Loucy (cell line): ENCODE results near the gene RAPGEF1.

Source experiments
- H2AFZ ChIP-seq: fragments of 200-600 bp; sonication (generic); 2 replicates; pipeline ENCODE4 v1.6.0; 2016; ENCODE audit warnings: antibody characterized with exemption, mild to moderate bottlenecking, low read length, moderate library complexity
- H3F3A ChIP-seq: fragments of 200-600 bp; 2 replicates; pipeline ENCODE4 v1.6.0; 2016; ENCODE audit warnings: antibody characterized with exemption, low read depth, mild to moderate bottlenecking
- H3K27me3 ChIP-seq: fragments of 200-600 bp; sonication (generic); 2 replicates; pipeline ENCODE4 v1.6.1; 2014; ENCODE audit warnings: low read length, mild to moderate bottlenecking; ENCODE audit not compliant: insufficient read depth, poor library complexity, severe bottlenecking
- H3K36me3 ChIP-seq: fragments of 200-600 bp; sonication (generic); 2 replicates; pipeline ENCODE4 v1.6.1; 2016; ENCODE audit warnings: low read length; ENCODE audit not compliant: insufficient read depth
- H3K4me1 ChIP-seq: fragments of 200-600 bp; sonication (generic); 2 replicates; pipeline ENCODE4 v1.5.1; 2014; ENCODE audit warnings: low read length, mild to moderate bottlenecking; ENCODE audit not compliant: insufficient read depth, poor library complexity, severe bottlenecking
- H3K4me2 ChIP-seq: fragments of 200-600 bp; sonication (generic); 2 replicates; pipeline ENCODE4 v1.6.0; 2014; ENCODE audit warnings: antibody characterized with exemption, low read length, low read depth, mild to moderate bottlenecking; ENCODE audit not compliant: poor library complexity, severe bottlenecking
- H3K4me3 ChIP-seq: fragments of 200-600 bp; sonication (generic); 2 replicates; pipeline ENCODE4 v1.5.1; 2014; ENCODE audit warnings: low read length, mild to moderate bottlenecking, mixed read lengths; ENCODE audit not compliant: poor library complexity, severe bottlenecking
- H3K79me2 ChIP-seq: fragments of 200-600 bp; sonication (generic); 2 replicates; pipeline ENCODE4 v1.6.1; 2014; ENCODE audit warnings: low read length; ENCODE audit not compliant: insufficient read depth
- H3K9ac ChIP-seq: fragments of 200-600 bp; sonication (generic); 2 replicates; pipeline ENCODE4 v1.6.0; 2014; ENCODE audit warnings: mild to moderate bottlenecking, low read depth, low read length, moderate library complexity; ENCODE audit not compliant: poor library complexity, severe bottlenecking
- H3K9me2 ChIP-seq: fragments of 200-600 bp; sonication (generic); replicated peaks from 2 replicates; pipeline ENCODE4 v1.6.1; 2016; ENCODE audit warnings: low read depth, low read length, mixed read lengths
- H3K9me3 ChIP-seq: fragments of 200-600 bp; sonication (generic); 2 replicates; pipeline ENCODE4 v1.6.1; 2014; ENCODE audit warnings: mild to moderate bottlenecking, antibody characterized with exemption, low read length, low read depth; ENCODE audit not compliant: insufficient read depth
- H4K20me1 ChIP-seq: fragments of 200-600 bp; sonication (generic); 2 replicates; pipeline ENCODE4 v1.6.0; 2014; ENCODE audit warnings: antibody characterized with exemption, low read length, mild to moderate bottlenecking; ENCODE audit not compliant: insufficient read depth, poor library complexity, severe bottlenecking
- CTCF ChIP-seq: fragments of 200-600 bp; sonication (generic); conservative IDR thresholded peaks from 2 replicates; pipeline ENCODE4 v1.5.1; 2014; ENCODE audit warnings: mild to moderate bottlenecking, antibody characterized with exemption, low read length
- EZH2phosphoT487 ChIP-seq: fragments of 200-600 bp; IDR thresholded peaks from 2 replicates; pipeline ENCODE4 v1.6.1; 2018; ENCODE audit warnings: antibody characterized with exemption, mild to moderate bottlenecking, moderate library complexity, borderline replicate concordance

Gene RAPGEF1

GRCh38 chr9:131695366-131695765, 44.5 kb downstream of the RAPGEF1 start:
- Histone ChIP-seq H3K36me3 (no peaks in the 10 kb centered on the region), H3K9ac (no peak overlapping the region), H3K4me2 (no peak overlapping the region), H3K9me2 (no peaks in the 10 kb centered on the region), H3K79me2 (peaks cover 87% of the 10 kb centered on the region), H4K20me1 (peaks cover 46% of the 10 kb centered on the region), H3K4me1 (peaks cover 43% of the 10 kb centered on the region), H3F3A (no peaks in the 10 kb centered on the region), H3K4me3 (no peak overlapping the region), H2AFZ (no peak overlapping the region), H3K27me3 (no peaks in the 10 kb centered on the region), H3K9me3 (no peaks in the 10 kb centered on the region)
- TF ChIP-seq CTCF: no peak
- TF ChIP-seq EZH2phosphoT487: no peak

- TF ChIP-seq CTCF: no peak
- no peak for TF ChIP-seq EZH2phosphoT487
- H3K36me3 ChIP-seq: no peaks in the 10 kb centered on the region
- no peak overlapping the region for H3K4me2 ChIP-seq
- H3K4me3 ChIP-seq: no peak overlapping the region
- peaks cover 84% of the 10 kb centered on the region for H3K79me2 ChIP-seq
- H3K27me3 ChIP-seq: no peaks in the 10 kb centered on the region
- H3K9ac ChIP-seq: no peak overlapping the region
- no peaks in the 10 kb centered on the region for H3K9me3 ChIP-seq
- no peak overlapping the region for H2AFZ ChIP-seq
- peaks cover 46% of the 10 kb centered on the region for H3K4me1 ChIP-seq
- H3K9me2 ChIP-seq: no peaks in the 10 kb centered on the region
- H3F3A ChIP-seq: no peaks in the 10 kb centered on the region
- H4K20me1 ChIP-seq: peaks cover 45% of the 10 kb centered on the region
Observed at GRCh38 chr9:131693651-131694597, 46.0 kb downstream of the RAPGEF1 start.

- no peak overlapping the region for H2AFZ ChIP-seq
- H3K4me2 ChIP-seq: no peak overlapping the region
- H3K9me3 ChIP-seq: no peaks in the 10 kb centered on the region
- TF ChIP-seq CTCF: no peak
- no peak for TF ChIP-seq EZH2phosphoT487
- peaks cover 37% of the 10 kb centered on the region for H4K20me1 ChIP-seq
- peaks cover 86% of the 10 kb centered on the region for H3K79me2 ChIP-seq
- H3F3A ChIP-seq: no peaks in the 10 kb centered on the region
- H3K36me3 ChIP-seq: no peaks in the 10 kb centered on the region
- no peak overlapping the region for H3K4me3 ChIP-seq
- H3K4me1 ChIP-seq: peaks cover 36% of the 10 kb centered on the region
- no peak overlapping the region for H3K9ac ChIP-seq
- no peaks in the 10 kb centered on the region for H3K27me3 ChIP-seq
- H3K9me2 ChIP-seq: no peaks in the 10 kb centered on the region
Observed at GRCh38 chr9:131692612-131693562, 47.0 kb downstream of the RAPGEF1 start.
